ENCODE data around the gene AGBL1. TPM values are rescaled to one million over a fixed set of nuclear protein-coding genes. Genes with fewer than 3 reads are reported as not detected.

The AGBL1 gene
- total RNA-seq, 1 experiment from 2014 or later = not detected

DNA sequence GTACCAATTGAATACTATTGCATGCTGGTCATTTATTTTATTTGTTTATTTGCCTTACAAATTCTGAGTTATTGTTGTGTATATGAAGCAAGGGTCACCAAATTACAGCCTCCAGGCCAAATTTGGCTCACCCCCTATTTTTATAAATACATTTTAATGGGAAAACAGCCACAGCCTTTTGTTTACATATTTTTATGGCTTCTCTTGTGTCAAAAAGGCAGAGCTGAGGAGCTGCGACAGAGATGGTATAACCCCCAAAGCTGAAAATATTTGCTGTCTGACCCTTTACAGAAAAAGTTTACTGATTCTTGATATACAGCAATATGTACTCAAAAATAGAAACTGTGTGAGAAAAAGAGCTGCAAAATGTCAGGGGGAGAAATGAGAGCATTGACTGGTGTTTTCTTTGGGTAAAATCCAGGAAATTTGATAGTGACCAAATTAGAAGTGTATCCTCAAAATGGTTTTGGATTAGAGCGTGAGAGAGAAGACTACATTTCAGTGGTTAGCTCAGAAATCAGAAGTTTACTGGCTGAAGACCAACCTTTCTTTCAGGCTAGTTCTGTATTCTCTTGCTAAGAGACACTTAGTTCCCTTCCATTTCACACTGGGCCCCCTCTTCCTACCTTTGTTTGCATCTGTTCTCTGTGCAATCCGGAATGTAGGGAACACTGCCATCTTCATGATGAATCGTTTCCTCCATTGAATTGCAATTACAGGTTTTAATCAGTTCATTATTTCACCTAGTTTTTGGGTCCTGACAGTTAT, 757.8 kb downstream of the AGBL1 start:
- WGBS (ENCODE audit: extremely low coverage, insufficient read length, low lambda C conversion rate) = no CpG with 5 or more reads among the region's 4 CpGs
- H3K4me1 Mint-ChIP-seq = no peaks in the 10 kb centered on the region
- Histone ChIP-seq H2BK120ac (ENCODE audit: low read depth, low read length, poor library complexity, severe bottlenecking) (no peak overlapping the region), H2BK15ac (ENCODE audit: low read depth, low read length) (no peak overlapping the region), H2BK20ac (ENCODE audit: low read depth, low read length, poor library complexity, severe bottlenecking) (no peak overlapping the region), H3K9ac (ENCODE audit: extremely low read depth, insufficient read length, low read length) (no peak overlapping the region), H2AK5ac (ENCODE audit: insufficient read length, low read length) (no peak overlapping the region), H3K79me1 (ENCODE audit: insufficient read depth, low read depth, low read length, poor library complexity, severe bottlenecking) (no peaks in the 10 kb centered on the region), H4K91ac (ENCODE audit: insufficient read length, low read depth, low read length) (no peak overlapping the region), H3K79me2 (ENCODE audit: insufficient read depth, low read length) (no peaks in the 10 kb centered on the region), H3K9me3 (ENCODE audit: control insufficient read depth, low read depth, low read length) (no peaks in the 10 kb centered on the region), H3K14ac (ENCODE audit: insufficient read depth, low read length) (no peak overlapping the region), H4K8ac (replicated peaks; ENCODE audit: insufficient read length, low read depth, low read length) (no peak overlapping the region), H3K4ac (ENCODE audit: low read depth, low read length) (no peak overlapping the region), H3K23ac (ENCODE audit: insufficient read length, low read depth, low read length) (no peak overlapping the region), H2BK12ac (ENCODE audit: insufficient read length, low read depth, low read length) (no peak overlapping the region), H3K18ac (ENCODE audit: insufficient read length, low read depth, low read length) (no peak overlapping the region), H2AFZ (ENCODE audit: low read length) (no peak overlapping the region), H3K4me1 (ENCODE audit: insufficient read depth, low read length) (no peaks in the 10 kb centered on the region), H3K27ac (ENCODE audit: insufficient read length, low read depth, low read length) (no peak overlapping the region), H3K23me2 (ENCODE audit: insufficient read length, low read depth, low read length, poor library complexity, severe bottlenecking) (no peaks in the 10 kb centered on the region), H3K27me3 (ENCODE audit: insufficient read depth, low read length) (no peaks in the 10 kb centered on the region), H3K4me2 (ENCODE audit: insufficient read depth, insufficient read length, low read length) (no peak overlapping the region), H3T11ph (ENCODE audit: low read length) (no peak overlapping the region), H4K20me1 (ENCODE audit: control insufficient read depth, insufficient read depth, insufficient read length) (no peaks in the 10 kb centered on the region), H2BK5ac (ENCODE audit: insufficient read length, low read length) (no peak overlapping the region), H3K56ac (ENCODE audit: insufficient read length, low read depth, low read length) (no peak overlapping the region), H4K5ac (ENCODE audit: insufficient read length, low read depth, low read length) (no peak overlapping the region)
- H3K27me3 Mint-ChIP-seq (ENCODE audit: low read depth) = no peaks in the 10 kb centered on the region
- H3K36me3 Mint-ChIP-seq (ENCODE audit: insufficient read depth in 1 of 3, low read depth in 3 of 3) = no peaks in the 10 kb centered on the region
- H3K9me3 Mint-ChIP-seq = no peaks in the 10 kb centered on the region; a peak in 1 of 5 replicates
- no peak overlapping the region for H3K27ac Mint-ChIP-seq
- no peak overlapping the region for H3K4me3 Mint-ChIP-seq
- TF ChIP-seq, protein P1, sequence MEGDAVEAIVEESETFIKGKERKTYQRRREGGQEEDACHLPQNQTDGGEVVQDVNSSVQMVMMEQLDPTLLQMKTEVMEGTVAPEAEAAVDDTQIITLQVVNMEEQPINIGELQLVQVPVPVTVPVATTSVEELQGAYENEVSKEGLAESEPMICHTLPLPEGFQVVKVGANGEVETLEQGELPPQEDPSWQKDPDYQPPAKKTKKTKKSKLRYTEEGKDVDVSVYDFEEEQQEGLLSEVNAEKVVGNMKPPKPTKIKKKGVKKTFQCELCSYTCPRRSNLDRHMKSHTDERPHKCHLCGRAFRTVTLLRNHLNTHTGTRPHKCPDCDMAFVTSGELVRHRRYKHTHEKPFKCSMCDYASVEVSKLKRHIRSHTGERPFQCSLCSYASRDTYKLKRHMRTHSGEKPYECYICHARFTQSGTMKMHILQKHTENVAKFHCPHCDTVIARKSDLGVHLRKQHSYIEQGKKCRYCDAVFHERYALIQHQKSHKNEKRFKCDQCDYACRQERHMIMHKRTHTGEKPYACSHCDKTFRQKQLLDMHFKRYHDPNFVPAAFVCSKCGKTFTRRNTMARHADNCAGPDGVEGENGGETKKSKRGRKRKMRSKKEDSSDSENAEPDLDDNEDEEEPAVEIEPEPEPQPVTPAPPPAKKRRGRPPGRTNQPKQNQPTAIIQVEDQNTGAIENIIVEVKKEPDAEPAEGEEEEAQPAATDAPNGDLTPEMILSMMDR (conservative IDR thresholded peaks at IDR 0.05) = no peak
- no peak for DNase-seq

Data from H9 (cell line).